Measurements from ENCODE around the gene URB1.
"Not testable (repeated sequence)": the region's sequence is repeated elsewhere in the genome, so short reads cannot be mapped to it uniquely, and the experiment has no call there.

The URB1 gene

DNA sequence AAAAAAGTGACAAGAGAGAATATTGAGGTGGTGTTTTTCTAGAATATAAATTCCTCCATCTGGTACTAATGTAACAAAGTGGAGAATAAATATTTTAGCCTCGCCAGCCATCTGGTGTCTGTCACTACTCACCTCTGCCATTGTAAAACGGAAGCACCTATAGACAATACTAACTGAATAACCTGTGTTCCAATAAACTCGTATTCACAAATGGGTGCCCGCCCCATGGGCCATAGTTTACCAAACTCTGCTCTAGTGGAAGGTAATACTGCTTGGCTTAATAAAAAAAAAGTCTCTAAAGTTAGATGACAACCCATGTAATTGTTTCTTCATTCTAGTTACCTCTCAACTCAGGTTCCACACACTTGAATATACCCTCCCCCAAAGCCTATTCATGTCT lies 122.1 kb downstream of the URB1 start:
- TF ChIP-seq, protein P1, sequence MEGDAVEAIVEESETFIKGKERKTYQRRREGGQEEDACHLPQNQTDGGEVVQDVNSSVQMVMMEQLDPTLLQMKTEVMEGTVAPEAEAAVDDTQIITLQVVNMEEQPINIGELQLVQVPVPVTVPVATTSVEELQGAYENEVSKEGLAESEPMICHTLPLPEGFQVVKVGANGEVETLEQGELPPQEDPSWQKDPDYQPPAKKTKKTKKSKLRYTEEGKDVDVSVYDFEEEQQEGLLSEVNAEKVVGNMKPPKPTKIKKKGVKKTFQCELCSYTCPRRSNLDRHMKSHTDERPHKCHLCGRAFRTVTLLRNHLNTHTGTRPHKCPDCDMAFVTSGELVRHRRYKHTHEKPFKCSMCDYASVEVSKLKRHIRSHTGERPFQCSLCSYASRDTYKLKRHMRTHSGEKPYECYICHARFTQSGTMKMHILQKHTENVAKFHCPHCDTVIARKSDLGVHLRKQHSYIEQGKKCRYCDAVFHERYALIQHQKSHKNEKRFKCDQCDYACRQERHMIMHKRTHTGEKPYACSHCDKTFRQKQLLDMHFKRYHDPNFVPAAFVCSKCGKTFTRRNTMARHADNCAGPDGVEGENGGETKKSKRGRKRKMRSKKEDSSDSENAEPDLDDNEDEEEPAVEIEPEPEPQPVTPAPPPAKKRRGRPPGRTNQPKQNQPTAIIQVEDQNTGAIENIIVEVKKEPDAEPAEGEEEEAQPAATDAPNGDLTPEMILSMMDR (IDR thresholded peaks at IDR 0.05) = no peak
- Histone ChIP-seq H3K27ac (no peak overlapping the region), H3K9ac (no peak overlapping the region), H3K79me2 (no peaks in the 10 kb centered on the region), H3K4me3 (ENCODE audit: low read depth, low read length) (no peak overlapping the region), H3K4me2 (ENCODE audit: low read length) (no peak overlapping the region), H3K4me1 (no peaks in the 10 kb centered on the region), H3K36me3 (ENCODE audit: control insufficient read depth, insufficient read depth, low read length) (no peaks in the 10 kb centered on the region), H3K9me3 (ENCODE audit: control insufficient read depth, low read length) (no peaks in the 10 kb centered on the region), H2AFZ (no peak overlapping the region), H3K27me3 (ENCODE audit: control insufficient read depth, insufficient read depth, low read length) (no peaks in the 10 kb centered on the region)

DNA sequence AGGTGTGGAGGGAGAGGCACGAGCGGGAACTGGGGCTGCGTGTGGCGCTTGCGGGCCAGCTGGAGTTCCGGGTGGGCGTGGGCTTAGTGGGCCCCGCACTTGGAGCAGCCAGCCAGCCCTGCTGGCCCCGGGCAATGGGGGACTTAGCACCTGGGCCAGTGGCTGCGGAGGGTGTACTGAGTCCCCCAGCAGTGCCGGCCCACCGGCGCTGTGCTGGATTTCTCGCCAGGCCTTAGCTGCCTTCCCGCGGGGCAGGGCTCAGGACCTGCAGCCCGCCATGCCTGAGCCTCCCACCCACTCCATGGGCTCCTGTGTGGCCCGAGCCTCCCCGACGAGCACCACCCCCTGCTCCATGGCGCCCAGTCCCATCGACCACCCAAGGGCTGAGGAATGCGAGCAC lies 127.5 kb downstream of the URB1 start:
- H3K79me2 ChIP-seq; H3K4me1 ChIP-seq; H3K36me3 ChIP-seq (ENCODE audit: control insufficient read depth, insufficient read depth, low read length); H3K9ac ChIP-seq; H3K9me3 ChIP-seq (ENCODE audit: control insufficient read depth, low read length); H3K27me3 ChIP-seq (ENCODE audit: control insufficient read depth, insufficient read depth, low read length); H3K27ac ChIP-seq; H3K4me3 ChIP-seq (ENCODE audit: low read depth, low read length); H2AFZ ChIP-seq; H3K4me2 ChIP-seq (ENCODE audit: low read length): not testable (repeated sequence)

DNA sequence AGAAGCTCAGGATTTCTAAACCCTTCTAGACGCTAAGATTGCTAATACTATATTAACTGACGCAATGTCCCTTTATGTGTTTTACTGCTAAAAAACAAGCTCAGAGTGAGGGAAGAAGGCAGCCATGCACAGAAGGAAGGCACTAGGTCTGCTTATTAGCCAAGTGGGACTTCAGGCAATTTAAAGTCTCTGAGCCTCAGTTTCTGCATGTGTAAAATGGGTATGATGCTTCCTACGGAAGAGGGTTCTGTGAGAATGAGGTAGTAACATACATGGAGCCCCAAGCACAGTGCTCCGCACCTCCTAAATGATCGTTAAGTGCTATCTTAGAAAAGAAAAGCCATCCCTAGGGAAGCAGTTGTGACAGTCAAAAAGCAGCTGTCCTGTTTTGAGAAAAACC lies 130.9 kb downstream of the URB1 start:
- Histone ChIP-seq H3K4me3 (ENCODE audit: low read depth, low read length) (no peak overlapping the region), H3K4me1 (no peaks in the 10 kb centered on the region), H3K36me3 (ENCODE audit: control insufficient read depth, insufficient read depth, low read length) (no peaks in the 10 kb centered on the region), H3K27me3 (ENCODE audit: control insufficient read depth, insufficient read depth, low read length) (no peaks in the 10 kb centered on the region), H3K9ac (no peak overlapping the region), H3K4me2 (ENCODE audit: low read length) (no peak overlapping the region), H3K9me3 (ENCODE audit: control insufficient read depth, low read length) (no peaks in the 10 kb centered on the region), H3K27ac (no peak overlapping the region), H2AFZ (no peak overlapping the region), H3K79me2 (no peaks in the 10 kb centered on the region)
- TF ChIP-seq, protein P1 (IDR thresholded peaks at IDR 0.05) = no peak

All from parathyroid adenoma (tissue), 2 donors.